ENCODE measurements around the gene BEST4. TPM values are rescaled to one million over a fixed set of nuclear protein-coding genes. Genes with fewer than 3 reads are reported as not detected.

BEST4 gene
- total and polyA plus RNA-seq, 2 of the 13 experiments (the other 11 are each of a cell fraction or from before 2014, with no cell fraction given) = 0.77 to 1.4 TPM

DNA sequence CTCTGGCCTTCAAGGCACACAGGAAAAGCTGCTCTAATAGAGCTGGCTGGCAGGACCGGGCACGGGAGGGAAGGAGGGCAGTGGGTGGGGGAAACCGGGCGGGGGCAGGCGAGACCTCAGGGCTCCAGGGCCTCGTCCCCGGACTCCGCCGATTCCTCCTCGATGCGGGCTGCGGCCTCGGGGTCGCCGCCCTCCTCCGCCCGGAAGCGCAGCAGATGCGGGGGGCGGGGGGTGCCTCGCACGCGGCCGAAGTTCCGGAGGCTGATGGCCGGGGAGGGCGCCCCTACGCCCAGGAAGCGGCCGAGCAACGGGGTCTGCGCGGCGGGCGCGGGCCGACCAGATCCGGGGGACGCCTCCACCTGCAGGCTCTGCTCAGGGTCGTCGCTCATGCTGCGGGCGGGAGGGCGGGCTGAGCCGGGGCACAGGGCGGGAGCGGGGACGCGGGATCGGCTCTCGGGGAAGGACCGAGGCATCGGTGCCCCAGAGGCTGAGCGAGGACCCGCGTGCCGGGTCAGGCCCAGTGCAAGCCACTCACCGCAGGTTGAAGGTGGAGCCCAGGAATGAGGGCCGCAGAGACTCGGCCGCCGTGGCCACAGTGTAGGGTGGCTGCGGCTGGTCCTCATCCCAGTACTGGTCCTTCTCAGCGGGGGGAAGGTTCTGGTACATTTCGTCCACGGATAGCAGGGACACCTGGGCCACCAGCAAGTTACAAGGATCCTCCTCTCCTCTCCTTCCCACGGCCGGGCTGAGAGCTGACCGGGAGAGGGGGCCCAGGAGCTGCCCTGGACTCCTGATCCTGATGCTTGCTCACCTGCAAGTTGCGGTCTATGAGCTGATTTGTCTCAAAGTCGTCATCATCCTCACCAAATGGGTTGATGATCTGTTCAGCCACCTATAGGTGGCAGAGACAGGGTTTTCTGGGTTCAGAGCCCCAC, 3.6 kb downstream of the BEST4 start (continued):
- TF ChIP-seq, protein P1, sequence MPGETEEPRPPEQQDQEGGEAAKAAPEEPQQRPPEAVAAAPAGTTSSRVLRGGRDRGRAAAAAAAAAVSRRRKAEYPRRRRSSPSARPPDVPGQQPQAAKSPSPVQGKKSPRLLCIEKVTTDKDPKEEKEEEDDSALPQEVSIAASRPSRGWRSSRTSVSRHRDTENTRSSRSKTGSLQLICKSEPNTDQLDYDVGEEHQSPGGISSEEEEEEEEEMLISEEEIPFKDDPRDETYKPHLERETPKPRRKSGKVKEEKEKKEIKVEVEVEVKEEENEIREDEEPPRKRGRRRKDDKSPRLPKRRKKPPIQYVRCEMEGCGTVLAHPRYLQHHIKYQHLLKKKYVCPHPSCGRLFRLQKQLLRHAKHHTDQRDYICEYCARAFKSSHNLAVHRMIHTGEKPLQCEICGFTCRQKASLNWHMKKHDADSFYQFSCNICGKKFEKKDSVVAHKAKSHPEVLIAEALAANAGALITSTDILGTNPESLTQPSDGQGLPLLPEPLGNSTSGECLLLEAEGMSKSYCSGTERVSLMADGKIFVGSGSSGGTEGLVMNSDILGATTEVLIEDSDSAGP (CRISPR knock-in tag; IDR thresholded peaks at IDR 0.05; ENCODE audit: borderline replicate concordance) = peak; percentile 70
- TF ChIP-seq DMAP1 (CRISPR knock-in tag; IDR thresholded peaks at IDR 0.05) (peak; percentile 77), ZBTB20 (CRISPR knock-in tag; IDR thresholded peaks at IDR 0.05; ENCODE audit: borderline replicate concordance, low read depth) (no peak), EHMT2 (IDR thresholded peaks at IDR 0.05; ENCODE audit: borderline replicate concordance, low read depth, low read length) (no peak), MAFK (conservative IDR thresholded peaks at IDR 0.05 in 1 of 2, IDR thresholded peaks at IDR 0.05 in 1 of 2; ENCODE audit: low read length in 2 of 2) (no peak), SOX6 (IDR thresholded peaks at IDR 0.05) (no peak), SOX6 (CRISPR knock-in tag; IDR thresholded peaks at IDR 0.05) (no peak), CBX5 (CRISPR knock-in tag; IDR thresholded peaks at IDR 0.05; ENCODE audit: borderline replicate concordance) (no peak; the same call in 1 of the 2 replicates), ZNF441 (CRISPR knock-in tag; IDR thresholded peaks at IDR 0.05; ENCODE audit: borderline replicate concordance) (no peak), ZNF547 (CRISPR knock-in tag; IDR thresholded peaks at IDR 0.05) (peak; percentile 20; the same call in 1 of the 2 replicates), ZNF496 (CRISPR knock-in tag; IDR thresholded peaks at IDR 0.05; ENCODE audit: insufficient replicate concordance) (no peak), STAG1 (CRISPR knock-in tag; IDR thresholded peaks at IDR 0.05) (no peak), ZNF33B (CRISPR knock-in tag; IDR thresholded peaks at IDR 0.05) (no peak), BCL6 (CRISPR knock-in tag; IDR thresholded peaks at IDR 0.05) (no peak), ZBTB1 (CRISPR knock-in tag; IDR thresholded peaks at IDR 0.05; ENCODE audit: borderline replicate concordance) (no peak; the same call in 1 of the 2 replicates)
- TF ChIP-seq, protein P2, sequence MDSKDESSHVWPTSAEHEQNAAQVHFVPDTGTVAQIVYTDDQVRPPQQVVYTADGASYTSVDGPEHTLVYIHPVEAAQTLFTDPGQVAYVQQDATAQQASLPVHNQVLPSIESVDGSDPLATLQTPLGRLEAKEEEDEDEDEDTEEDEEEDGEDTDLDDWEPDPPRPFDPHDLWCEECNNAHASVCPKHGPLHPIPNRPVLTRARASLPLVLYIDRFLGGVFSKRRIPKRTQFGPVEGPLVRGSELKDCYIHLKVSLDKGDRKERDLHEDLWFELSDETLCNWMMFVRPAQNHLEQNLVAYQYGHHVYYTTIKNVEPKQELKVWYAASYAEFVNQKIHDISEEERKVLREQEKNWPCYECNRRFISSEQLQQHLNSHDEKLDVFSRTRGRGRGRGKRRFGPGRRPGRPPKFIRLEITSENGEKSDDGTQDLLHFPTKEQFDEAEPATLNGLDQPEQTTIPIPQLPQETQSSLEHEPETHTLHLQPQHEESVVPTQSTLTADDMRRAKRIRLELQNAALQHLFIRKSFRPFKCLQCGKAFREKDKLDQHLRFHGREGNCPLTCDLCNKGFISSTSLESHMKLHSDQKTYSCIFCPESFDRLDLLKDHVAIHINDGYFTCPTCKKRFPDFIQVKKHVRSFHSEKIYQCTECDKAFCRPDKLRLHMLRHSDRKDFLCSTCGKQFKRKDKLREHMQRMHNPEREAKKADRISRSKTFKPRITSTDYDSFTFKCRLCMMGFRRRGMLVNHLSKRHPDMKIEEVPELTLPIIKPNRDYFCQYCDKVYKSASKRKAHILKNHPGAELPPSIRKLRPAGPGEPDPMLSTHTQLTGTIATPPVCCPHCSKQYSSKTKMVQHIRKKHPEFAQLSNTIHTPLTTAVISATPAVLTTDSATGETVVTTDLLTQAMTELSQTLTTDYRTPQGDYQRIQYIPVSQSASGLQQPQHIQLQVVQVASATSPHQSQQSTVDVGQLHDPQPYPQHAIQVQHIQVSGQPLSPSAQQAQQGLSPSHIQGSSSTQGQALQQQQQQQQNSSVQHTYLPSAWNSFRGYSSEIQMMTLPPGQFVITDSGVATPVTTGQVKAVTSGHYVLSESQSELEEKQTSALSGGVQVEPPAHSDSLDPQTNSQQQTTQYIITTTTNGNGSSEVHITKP (CRISPR knock-in tag; IDR thresholded peaks at IDR 0.05; ENCODE audit: low read depth) = no peak
- TF ChIP-seq, protein P3, sequence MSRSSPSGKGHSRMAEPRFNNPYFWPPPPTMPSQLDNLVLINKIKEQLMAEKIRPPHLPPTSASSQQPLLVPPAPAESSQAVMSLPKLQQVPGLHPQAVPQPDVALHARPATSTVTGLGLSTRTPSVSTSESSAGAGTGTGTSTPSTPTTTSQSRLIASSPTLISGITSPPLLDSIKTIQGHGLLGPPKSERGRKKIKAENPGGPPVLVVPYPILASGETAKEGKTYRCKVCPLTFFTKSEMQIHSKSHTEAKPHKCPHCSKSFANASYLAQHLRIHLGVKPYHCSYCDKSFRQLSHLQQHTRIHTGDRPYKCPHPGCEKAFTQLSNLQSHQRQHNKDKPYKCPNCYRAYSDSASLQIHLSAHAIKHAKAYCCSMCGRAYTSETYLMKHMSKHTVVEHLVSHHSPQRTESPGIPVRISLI (CRISPR knock-in tag; IDR thresholded peaks at IDR 0.05; ENCODE audit: borderline replicate concordance) = no peak
- TF ChIP-seq, protein P4, sequence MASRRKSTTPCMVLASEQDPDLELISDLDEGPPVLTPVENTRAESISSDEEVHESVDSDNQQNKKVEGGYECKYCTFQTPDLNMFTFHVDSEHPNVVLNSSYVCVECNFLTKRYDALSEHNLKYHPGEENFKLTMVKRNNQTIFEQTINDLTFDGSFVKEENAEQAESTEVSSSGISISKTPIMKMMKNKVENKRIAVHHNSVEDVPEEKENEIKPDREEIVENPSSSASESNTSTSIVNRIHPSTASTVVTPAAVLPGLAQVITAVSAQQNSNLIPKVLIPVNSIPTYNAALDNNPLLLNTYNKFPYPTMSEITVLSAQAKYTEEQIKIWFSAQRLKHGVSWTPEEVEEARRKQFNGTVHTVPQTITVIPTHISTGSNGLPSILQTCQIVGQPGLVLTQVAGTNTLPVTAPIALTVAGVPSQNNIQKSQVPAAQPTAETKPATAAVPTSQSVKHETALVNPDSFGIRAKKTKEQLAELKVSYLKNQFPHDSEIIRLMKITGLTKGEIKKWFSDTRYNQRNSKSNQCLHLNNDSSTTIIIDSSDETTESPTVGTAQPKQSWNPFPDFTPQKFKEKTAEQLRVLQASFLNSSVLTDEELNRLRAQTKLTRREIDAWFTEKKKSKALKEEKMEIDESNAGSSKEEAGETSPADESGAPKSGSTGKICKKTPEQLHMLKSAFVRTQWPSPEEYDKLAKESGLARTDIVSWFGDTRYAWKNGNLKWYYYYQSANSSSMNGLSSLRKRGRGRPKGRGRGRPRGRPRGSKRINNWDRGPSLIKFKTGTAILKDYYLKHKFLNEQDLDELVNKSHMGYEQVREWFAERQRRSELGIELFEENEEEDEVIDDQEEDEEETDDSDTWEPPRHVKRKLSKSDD (CRISPR knock-in tag; IDR thresholded peaks at IDR 0.05; ENCODE audit: low read depth) = no peak
- TF ChIP-seq, protein P5, sequence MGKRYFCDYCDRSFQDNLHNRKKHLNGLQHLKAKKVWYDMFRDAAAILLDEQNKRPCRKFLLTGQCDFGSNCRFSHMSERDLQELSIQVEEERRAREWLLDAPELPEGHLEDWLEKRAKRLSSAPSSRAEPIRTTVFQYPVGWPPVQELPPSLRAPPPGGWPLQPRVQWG (CRISPR knock-in tag; IDR thresholded peaks at IDR 0.05; ENCODE audit: borderline replicate concordance, low read depth) = no peak

All from HepG2 (cell line).